Erythroblast (primary cell): ENCODE measurements around the gene SMTNL2.

Experiments used
- GATA1 ChIP-seq: IDR thresholded peaks from 2 replicates; pipeline ENCODE4 v1.6.1; 2011; ENCODE audit warnings: low read depth, mild to moderate bottlenecking, control low read depth, low read length, moderate library complexity
- POLR2A ChIP-seq: IDR thresholded peaks from 2 replicates; pipeline ENCODE4 v1.6.1; 2011; ENCODE audit warnings: mild to moderate bottlenecking, low read length

DNA sequence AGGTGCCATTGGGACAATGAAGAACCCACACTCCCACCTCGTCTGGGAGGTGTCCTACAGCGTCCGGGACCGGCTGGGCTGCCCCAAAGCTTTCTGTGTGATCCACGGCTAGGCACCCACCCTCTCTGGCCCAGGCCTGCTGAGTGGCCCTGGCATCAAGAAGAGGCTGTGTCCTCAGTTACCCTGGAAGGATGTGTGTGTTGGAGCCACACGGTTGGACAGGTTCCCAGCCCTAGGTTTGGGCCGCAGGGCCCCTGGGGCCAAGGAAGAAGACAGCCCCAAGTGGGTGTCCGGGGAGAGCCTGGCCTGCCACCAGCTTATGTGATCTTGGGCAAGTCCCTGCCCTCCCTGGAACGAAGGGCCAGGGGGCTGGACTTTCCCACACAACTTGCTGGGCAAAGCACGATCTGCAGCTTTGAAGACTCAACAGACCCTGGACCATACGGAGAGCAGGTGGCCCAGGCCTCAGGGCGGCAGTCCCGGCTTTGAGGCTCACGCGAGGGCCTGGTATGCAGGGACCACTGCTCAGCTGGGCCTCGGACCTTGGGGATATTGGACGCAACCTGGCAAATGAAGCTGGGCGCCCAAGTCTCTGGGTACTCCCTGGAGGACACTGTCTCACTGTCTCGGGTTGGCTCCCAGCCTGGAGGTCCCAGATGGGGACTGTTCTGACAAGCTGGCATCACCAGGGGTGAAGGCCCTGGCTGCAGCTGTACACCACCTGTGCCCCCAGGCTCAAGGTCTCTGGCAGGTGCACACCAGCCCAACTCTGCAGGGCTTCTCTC lies 46.7 kb upstream of the SMTNL2 start:
- TF ChIP-seq POLR2A (no peak), GATA1 (no peak)
